DND-41 (cell line): Measurements from ENCODE around the gene PPP2R2D.
A peak's percentile ranks its signal among the peaks of the same experiment; 100 is the strongest.

ENCODE experiments used
- ATAC-seq: fragments of 200-7000 bp; cut with Tn5 transposase; 3 replicates; pipeline ENCODE4 v1.9.1; 2021; ENCODE audit warnings: low read depth; ENCODE audit not compliant: insufficient read depth
- DNase-seq: peaks from one replicate; pipeline ENCODE4 v3.0.0-alpha.2; 2020
- H2AFZ ChIP-seq: 2 replicates; pipeline ENCODE4 v1.6.0; 2012; ENCODE audit warnings: low read depth, low read length
- H3K27ac ChIP-seq: 2 replicates; pipeline ENCODE4 v1.5.1; 2012; ENCODE audit warnings: low read length, inconsistent platforms
- H3K27me3 ChIP-seq: fragments of 200-600 bp; sonication (generic); 2 replicates; pipeline ENCODE4 v1.6.0; 2012; ENCODE audit warnings: low read length, mild to moderate bottlenecking, inconsistent platforms; ENCODE audit not compliant: insufficient read depth, poor library complexity
- H3K36me3 ChIP-seq: 2 replicates; pipeline ENCODE4 v1.5.1; 2012; ENCODE audit warnings: low read length, inconsistent platforms; ENCODE audit not compliant: insufficient read depth
- H3K4me1 ChIP-seq: 2 replicates; pipeline ENCODE4 v1.5.1; 2012; ENCODE audit warnings: mild to moderate bottlenecking, low read length; ENCODE audit not compliant: insufficient read depth
- H3K4me2 ChIP-seq: 2 replicates; pipeline ENCODE4 v1.6.0; 2012; ENCODE audit warnings: mild to moderate bottlenecking, moderate library complexity, low read length, inconsistent platforms; ENCODE audit not compliant: insufficient read depth
- H3K4me3 ChIP-seq, 2 experiments: fragments of 200-600 bp in 1 of 2; shearing (Covaris generic) in 1 of 2; 2 replicates each; pipeline ENCODE4 v1.5.1; 2012 to 2016; ENCODE audit warnings: inconsistent platforms in 2 of 2, low read length in 2 of 2, mild to moderate bottlenecking in 2 of 2, low read depth in 1 of 2, moderate library complexity in 1 of 2
- H3K79me2 ChIP-seq: 2 replicates; pipeline ENCODE4 v1.6.0; 2012; ENCODE audit warnings: low read length, inconsistent platforms; ENCODE audit not compliant: insufficient read depth
- H3K9ac ChIP-seq: 2 replicates; pipeline ENCODE4 v1.6.0; 2012; ENCODE audit warnings: low read depth, mild to moderate bottlenecking, inconsistent platforms, low read length, moderate library complexity
- H3K9me3 ChIP-seq: 2 replicates; pipeline ENCODE4 v1.5.1; 2012; ENCODE audit warnings: low read length, moderate library complexity, mild to moderate bottlenecking, inconsistent platforms; ENCODE audit not compliant: insufficient read depth, severe bottlenecking
- H4K20me1 ChIP-seq: 2 replicates; pipeline ENCODE4 v1.6.0; 2012; ENCODE audit warnings: low read length; ENCODE audit not compliant: insufficient read depth
- CTCF ChIP-seq: IDR thresholded peaks from 2 replicates; pipeline ENCODE4 v1.5.1; 2012; ENCODE audit warnings: borderline replicate concordance, low read length, moderate library complexity, mild to moderate bottlenecking; ENCODE audit not compliant: poor library complexity, severe bottlenecking; ENCODE audit errors: extremely low read depth
- EZH2 ChIP-seq: IDR thresholded peaks from 3 replicates; pipeline ENCODE4 v1.6.1; 2012; ENCODE audit warnings: borderline replicate concordance, low read depth, mild to moderate bottlenecking, moderate library complexity, low read length, inconsistent platforms; ENCODE audit not compliant: severe bottlenecking

Gene PPP2R2D

GRCh38 chr10:131900350-131901152, at the start of gene PPP2R2D:
PPP2R2D (plus strand) TSS chr10:131901008; CDS start chr10:131901149, 141 bp downstream.
- Histone ChIP-seq H3K4me1 (peaks cover 43% of the 10 kb centered on the region), H3K4me2 (peak within 1 kb of the TSS; percentile 94), H3K36me3 (peaks cover 17% of the 10 kb centered on the region), H3K27ac (peak within 1 kb of the TSS; percentile 78), H3K4me3 (peak within 1 kb of the TSS; percentile 79 to 94), H3K79me2 (peaks cover 44% of the 10 kb centered on the region), H4K20me1 (peaks cover 28% of the 10 kb centered on the region), H2AFZ (peak within 1 kb of the TSS; percentile 97), H3K27me3 (no peaks in the 10 kb centered on the region), H3K9me3 (no peaks in the 10 kb centered on the region), H3K9ac (peak within 1 kb of the TSS; percentile 85)
- TF ChIP-seq CTCF = no peak
- TF ChIP-seq EZH2 = no peak
- ATAC-seq (peak; percentile 92), DNase-seq (peak; percentile 91)

- Histone ChIP-seq H3K27ac (no peak overlapping the region), H4K20me1 (no peaks in the 10 kb centered on the region; the same call in 1 of the 2 replicates), H3K4me3 (no peak overlapping the region), H3K9ac (no peak overlapping the region), H3K79me2 (no peaks in the 10 kb centered on the region), H3K36me3 (no peaks in the 10 kb centered on the region), H2AFZ (no peak overlapping the region), H3K4me1 (no peaks in the 10 kb centered on the region), H3K27me3 (no peaks in the 10 kb centered on the region), H3K4me2 (no peak overlapping the region), H3K9me3 (no peaks in the 10 kb centered on the region)
- ATAC-seq (no peak), DNase-seq (no peak)
- no peak for TF ChIP-seq EZH2
These were observed 49.5 kb upstream of the PPP2R2D start for GRCh38 chr10:131851346-131851745.

GRCh38 chr10:131852176-131852822, 48.5 kb upstream of the PPP2R2D start:
- Histone ChIP-seq H3K4me3 (no peak overlapping the region), H3K79me2 (no peaks in the 10 kb centered on the region), H3K4me2 (no peak overlapping the region), H3K9me3 (no peaks in the 10 kb centered on the region), H3K27me3 (no peaks in the 10 kb centered on the region), H3K36me3 (no peaks in the 10 kb centered on the region), H3K27ac (no peak overlapping the region), H3K9ac (no peak overlapping the region), H3K4me1 (no peaks in the 10 kb centered on the region), H4K20me1 (no peaks in the 10 kb centered on the region; the same call in 1 of the 2 replicates), H2AFZ (no peak overlapping the region)
- ATAC-seq = no peak
- no peak for DNase-seq
- TF ChIP-seq CTCF = no peak
- TF ChIP-seq EZH2 = no peak
